ENCODE measurements around the gene GNG7. TPM values are rescaled to one million over a fixed set of nuclear protein-coding genes. Genes with fewer than 3 reads are reported as not detected.
"Not testable (repeated sequence)": the region's sequence is repeated elsewhere in the genome, so short reads cannot be mapped to it uniquely, and the experiment has no call there.

Gene GNG7
- polyA plus RNA-seq, 10 donors: 1.6 to 3.6 (median 2.3) TPM

GRCh38 chr19:2475018-2475701 lies 227.3 kb downstream of the GNG7 start:
- DNase-seq: peak in 1 of 3 donors; percentile 41

GRCh38 chr19:2474232-2475017 lies 228.1 kb downstream of the GNG7 start:
- DNase-seq: peak; percentile 87 to 94 (median 92)

- DNase-seq: not testable (repeated sequence)
These were observed 232.6 kb downstream of the GNG7 start for GRCh38 chr19:2469915-2470200.

GRCh38 chr19:2469102-2469914 lies 233.2 kb downstream of the GNG7 start:
- peak in 2 of 3 donors; percentile 74 to 88 for DNase-seq

GRCh38 chr19:2468596-2468995 lies 233.9 kb downstream of the GNG7 start:
- DNase-seq: no peak

GRCh38 chr19:2464389-2464788 lies 238.1 kb downstream of the GNG7 start:
- DNase-seq: no peak

GRCh38 chr19:2463694-2464093 lies 238.8 kb downstream of the GNG7 start:
- DNase-seq: not testable (repeated sequence)

GRCh38 chr19:2462635-2463421 lies 239.7 kb downstream of the GNG7 start:
- peak; percentile 93 to 98 (median 97) for DNase-seq

GRCh38 chr19:2461751-2462634 lies 240.5 kb downstream of the GNG7 start:
- peak; percentile 74 to 89 (median 79) for DNase-seq

Other genes with a start within 250 kb of the GNG7 start
- gene LMNB2, start 245.7 kb downstream of the GNG7 start, polyA plus RNA-seq (ENCODE audit: insufficient read length in 10 of 10): 100 to 1,000 TPM in 1 of 10 donors, 10 to 100 TPM in 9; 46.0 to 112 (median 63.7) TPM
- gene GADD45B, start 226.6 kb downstream of the GNG7 start, polyA plus RNA-seq (ENCODE audit: insufficient read length in 10 of 10): 10 to 100 TPM in 7 of 10 donors, 1 to 10 TPM in 3; 5.8 to 34.0 (median 10.3) TPM
- 1 to 10 TPM; 1.2 to 5.2 (median 2.0) TPM for gene DIRAS1, start 18.7 kb upstream of the GNG7 start, polyA plus RNA-seq (ENCODE audit: insufficient read length in 10 of 10)
- gene SLC39A3, start 37.3 kb upstream of the GNG7 start, polyA plus RNA-seq (ENCODE audit: insufficient read length in 10 of 10): 10 to 100 TPM; 10.9 to 18.5 (median 14.3) TPM
- 10 to 100 TPM; 67.0 to 89.5 (median 79.3) TPM for gene SGTA, start 80.6 kb upstream of the GNG7 start, polyA plus RNA-seq (ENCODE audit: insufficient read length in 10 of 10)
- gene THOP1, start 82.8 kb upstream of the GNG7 start, polyA plus RNA-seq (ENCODE audit: insufficient read length in 10 of 10): 10 to 100 TPM; 34.6 to 54.8 (median 42.9) TPM
- gene ZNF554, start 117.2 kb upstream of the GNG7 start, polyA plus RNA-seq (ENCODE audit: insufficient read length in 10 of 10): 1 to 10 TPM; 4.5 to 7.7 (median 5.3) TPM
- gene ZNF555, start 138.8 kb upstream of the GNG7 start, polyA plus RNA-seq (ENCODE audit: insufficient read length in 10 of 10): 10 to 100 TPM; 11.0 to 20.9 (median 13.1) TPM
- 10 to 100 TPM; 21.6 to 50.3 (median 35.9) TPM for gene ZNF556, start 164.6 kb upstream of the GNG7 start, polyA plus RNA-seq (ENCODE audit: insufficient read length in 10 of 10)
- 1 to 10 TPM; 2.2 to 4.9 (median 3.0) TPM for gene ZNF57, start 198.2 kb upstream of the GNG7 start, polyA plus RNA-seq (ENCODE audit: insufficient read length in 10 of 10)
- 1 to 10 TPM; 3.6 to 8.9 (median 5.0) TPM for gene ZNF77, start 242.3 kb upstream of the GNG7 start, polyA plus RNA-seq (ENCODE audit: insufficient read length in 10 of 10)

All from muscle of back (tissue), 11 donors.